Smooth muscle cell (in vitro differentiated cells): ENCODE data around the gene ZNF121. TPM values are rescaled to one million over a fixed set of nuclear protein-coding genes. Genes with fewer than 3 reads are reported as not detected.

ENCODE experiments used
- DNase-seq: peaks from one replicate; lab custom pipeline; 2025; ENCODE audit not compliant: unreplicated experiment; lab: John Stamatoyannopoulos, UW
- H2AFZ ChIP-seq: fragments of 200-600 bp; sonication (generic); 2 replicates; pipeline ENCODE4 v1.6.0; 2016; ENCODE audit warnings: antibody characterized with exemption, low read depth, mild to moderate bottlenecking
- H3F3A ChIP-seq: fragments of 200-600 bp; sonication (generic); 2 replicates; pipeline ENCODE4 v1.6.0; 2017; ENCODE audit warnings: antibody characterized with exemption, low read depth
- H3K27ac ChIP-seq: fragments of 200-600 bp; sonication (generic); 2 replicates; pipeline ENCODE4 v1.5.1; 2016; ENCODE audit warnings: low read depth, mild to moderate bottlenecking
- H3K27me3 ChIP-seq: fragments of 200-600 bp; sonication (generic); 2 replicates; pipeline ENCODE4 v1.6.1; 2016; ENCODE audit warnings: low read depth, mild to moderate bottlenecking
- H3K36me3 ChIP-seq: fragments of 200-600 bp; sonication (generic); 2 replicates; pipeline ENCODE4 v1.5.1; 2016; ENCODE audit warnings: low read depth
- H3K4me1 ChIP-seq: fragments of 200-600 bp; sonication (generic); 2 replicates; pipeline ENCODE4 v1.5.1; 2016; ENCODE audit warnings: low read depth
- H3K4me2 ChIP-seq: fragments of 200-600 bp; sonication (generic); 2 replicates; pipeline ENCODE4 v1.6.0; 2016; ENCODE audit warnings: mild to moderate bottlenecking
- H3K4me3 ChIP-seq: fragments of 200-600 bp; sonication (generic); 2 replicates; pipeline ENCODE4 v1.5.1; 2016; ENCODE audit warnings: mild to moderate bottlenecking
- H3K79me2 ChIP-seq: fragments of 200-600 bp; sonication (generic); 2 replicates; pipeline ENCODE4 v1.6.0; 2016; ENCODE audit warnings: low read depth, mild to moderate bottlenecking
- H3K9ac ChIP-seq: fragments of 200-600 bp; sonication (generic); 2 replicates; pipeline ENCODE4 v1.6.0; 2016; ENCODE audit warnings: low read depth
- H3K9me3 ChIP-seq: fragments of 200-600 bp; sonication (generic); replicated peaks from 2 replicates; pipeline ENCODE4 v1.5.1; 2016; ENCODE audit warnings: low read depth
- H4K20me1 ChIP-seq: fragments of 200-600 bp; sonication (generic); 2 replicates; pipeline ENCODE4 v1.6.0; 2016; ENCODE audit warnings: low read depth
- CTCF ChIP-seq: fragments of 200-600 bp; sonication (generic); IDR thresholded peaks from 2 replicates; pipeline ENCODE4 v1.5.1; 2017; ENCODE audit warnings: borderline replicate concordance, mild to moderate bottlenecking, antibody characterized with exemption; ENCODE audit not compliant: insufficient read depth, poor library complexity, severe bottlenecking
- WGBS: methylation state at CpG from one replicate; pipeline ENCODE4 v1.1.7; 2016; ENCODE audit warnings: low lambda C conversion rate; 5-methylcytosine and 5-hydroxymethylcytosine counted together
- polyA plus RNA-seq: library from polyadenylated mRNA; unstranded; fragments of >200 nt; fragmentation: Nextera tagmentation; extraction: Ambion mirVana; gene quantifications from 2 replicates; pipeline ENCODE4 v1.2.1, GENCODE V29; 2016
- total RNA-seq: library from RNA; depleted of rRNA; stranded (reverse); fragments of >200 nt; gene quantifications from 2 replicates; pipeline ENCODE4 v1.2.3, GENCODE V29; 2014

Gene ZNF121
- total and polyA plus RNA-seq, 2 experiments from 2014 or later, result 3.6 to 33.1 TPM

- Histone ChIP-seq H3K4me1 (peaks cover 19% of the 10 kb centered on the region), H2AFZ (peak within 1 kb of the TSS; percentile 87), H3K9me3 (peaks cover 5% of the 10 kb centered on the region), H3K9ac (peak within 1 kb of the TSS; percentile 89), H3K79me2 (peaks cover 50% of the 10 kb centered on the region), H3K27me3 (no peaks in the 10 kb centered on the region), H3K4me2 (peak within 1 kb of the TSS; percentile 91), H3K27ac (peak within 1 kb of the TSS; percentile 96), H4K20me1 (peaks cover 3% of the 10 kb centered on the region), H3K4me3 (peak within 1 kb of the TSS; percentile 88), H3F3A (peaks cover 8% of the 10 kb centered on the region), H3K36me3 (peaks cover 17% of the 10 kb centered on the region)
- no peak for TF ChIP-seq CTCF
- peak; percentile 61 for DNase-seq
- under 1% methylated on average over 30 of the region's 33 CpGs for WGBS
These were observed 37.1 kb upstream of the ZNF121 start, which contains the start of gene ZNF561 for GRCh38 chr19:9621156-9622037. Gene ZNF561 (minus strand): TSS chr19:9621232. CDS start chr19:9619456, 1,776 bp downstream.

GRCh38 chr19:9620842-9621155 is 36.5 kb upstream of the ZNF121 start:
- H2AFZ ChIP-seq, result peak overlapping the region; percentile 87
- no peaks in the 10 kb centered on the region for H3K27me3 ChIP-seq
- H3K9ac ChIP-seq, result peak overlapping the region; percentile 89
- H3K4me1 ChIP-seq, result peaks cover 19% of the 10 kb centered on the region
- WGBS, result under 1% methylated on average over 16 of the region's 16 CpGs
- DNase-seq, result no peak
- peaks cover 54% of the 10 kb centered on the region for H3K79me2 ChIP-seq
- peaks cover 3% of the 10 kb centered on the region for H4K20me1 ChIP-seq
- peak overlapping the region; percentile 91 for H3K4me2 ChIP-seq
- H3K36me3 ChIP-seq, result peaks cover 23% of the 10 kb centered on the region
- peaks cover 5% of the 10 kb centered on the region for H3K9me3 ChIP-seq
- H3K27ac ChIP-seq, result peak overlapping the region; percentile 96
- peak overlapping the region; percentile 88 for H3K4me3 ChIP-seq
- peaks cover 8% of the 10 kb centered on the region for H3F3A ChIP-seq
- TF ChIP-seq CTCF, result no peak

- H3K27ac ChIP-seq, result no peak overlapping the region
- no peaks in the 10 kb centered on the region for H3F3A ChIP-seq
- H3K27me3 ChIP-seq, result no peaks in the 10 kb centered on the region
- H3K4me2 ChIP-seq, result no peak overlapping the region
- H4K20me1 ChIP-seq, result peaks cover 3% of the 10 kb centered on the region
- H3K79me2 ChIP-seq, result peaks cover 37% of the 10 kb centered on the region
- peaks cover 30% of the 10 kb centered on the region for H3K9me3 ChIP-seq
- H3K4me3 ChIP-seq, result no peak overlapping the region
- peaks cover 70% of the 10 kb centered on the region for H3K36me3 ChIP-seq
- peaks cover 7% of the 10 kb centered on the region for H3K4me1 ChIP-seq
- TF ChIP-seq CTCF, result no peak
- H2AFZ ChIP-seq, result no peak overlapping the region
- DNase-seq, result no peak
- H3K9ac ChIP-seq, result no peak overlapping the region
These were observed 31.5 kb upstream of the ZNF121 start for GRCh38 chr19:9615844-9616243.
